HS-27A (cell line): ENCODE results near the gene GSTA5.
"Not testable (repeated sequence)": the region's sequence is repeated elsewhere in the genome, so short reads cannot be mapped to it uniquely, and the experiment has no call there.

Experiments used
- DNase-seq: peaks from one replicate; pipeline ENCODE4 v3.0.0-alpha.2; 2012; ENCODE audit warnings: low read depth, missing footprints

The GSTA5 gene

GRCh38 chr6:52840763-52841585 lies at the start of gene GSTA5:
Gene GSTA5, minus strand, starts transcription at chr6:52840813.
- DNase-seq, result no peak

GRCh38 chr6:52890018-52890417 lies 49.4 kb upstream of the GSTA5 start:
- DNase-seq, result no peak

- no peak for DNase-seq
Measured at GRCh38 chr6:52887910-52888524, 47.4 kb upstream of the GSTA5 start.

- no peak for DNase-seq
Measured at GRCh38 chr6:52881996-52882841, 41.6 kb upstream of the GSTA5 start.

- no peak for DNase-seq
Measured at GRCh38 chr6:52881662-52881995, 41.0 kb upstream of the GSTA5 start.

GRCh38 chr6:52877786-52878185 lies 37.2 kb upstream of the GSTA5 start:
- DNase-seq, result no peak

GRCh38 chr6:52877168-52877567 lies 36.6 kb upstream of the GSTA5 start:
- no peak for DNase-seq

GRCh38 chr6:52876056-52876787 lies 35.6 kb upstream of the GSTA5 start:
- DNase-seq, result no peak

- DNase-seq, result no peak
Measured at GRCh38 chr6:52872031-52872430, 31.4 kb upstream of the GSTA5 start.

- no peak for DNase-seq
Measured at GRCh38 chr6:52871621-52872020, 31.0 kb upstream of the GSTA5 start.

- DNase-seq, result not testable (repeated sequence)
Measured at GRCh38 chr6:52870335-52871091, 29.9 kb upstream of the GSTA5 start.

- DNase-seq, result not testable (repeated sequence)
Measured at GRCh38 chr6:52868899-52869298, 28.3 kb upstream of the GSTA5 start.

GRCh38 chr6:52868240-52868639 lies 27.6 kb upstream of the GSTA5 start:
- DNase-seq, result no peak

- DNase-seq, result not testable (repeated sequence)
Measured at GRCh38 chr6:52861151-52861550, 20.5 kb upstream of the GSTA5 start.

- DNase-seq, result no peak
Measured at GRCh38 chr6:52858416-52858815, 17.8 kb upstream of the GSTA5 start.

- DNase-seq, result not testable (repeated sequence)
Measured at GRCh38 chr6:52856137-52856536, 15.5 kb upstream of the GSTA5 start.

GRCh38 chr6:52849137-52849536 lies 8.5 kb upstream of the GSTA5 start:
- DNase-seq, result no peak

GRCh38 chr6:52846002-52846401 lies 5.4 kb upstream of the GSTA5 start:
- DNase-seq, result no peak

GRCh38 chr6:52843605-52844004 lies 3.0 kb upstream of the GSTA5 start:
- DNase-seq, result no peak

- no peak for DNase-seq
Measured at GRCh38 chr6:52839124-52840055, 1.2 kb downstream of the GSTA5 start.
